ENCODE measurements around the gene PCNX3. TPM values are rescaled to one million over a fixed set of nuclear protein-coding genes. Genes with fewer than 3 reads are reported as not detected.

The PCNX3 gene
- total RNA-seq, 2 donors from 2014 or later: 48.1 to 57.3 TPM

GRCh38 chr11:65642014-65642671 is 26.6 kb downstream of the PCNX3 start:
- Mint-ChIP-seq H3K27ac (peak overlapping the region; percentile 35), H3K9me3 (no peaks in the 10 kb centered on the region), H3K36me3 (ENCODE audit: low read depth) (no peaks in the 10 kb centered on the region), H3K4me1 (peaks cover 16% of the 10 kb centered on the region), H3K4me3 (peak overlapping the region; percentile 49), H3K27me3 (ENCODE audit: insufficient read depth) (peaks cover 24% of the 10 kb centered on the region)
- 92 to 94% methylated on average over 32 to 49 of the region's 49 CpGs for WGBS, 2 experiments (ENCODE audit: insufficient coverage in 1 of 2, insufficient read length in 1 of 2)
- TF ChIP-seq CTCF (conservative IDR thresholded peaks at IDR 0.05): no peak
- no peak overlapping the region for H3K4me3 ChIP-seq (ENCODE audit: low read length)
- H3K9me3 ChIP-seq (ENCODE audit: control insufficient read depth, low read length): no peaks in the 10 kb centered on the region
- no peak overlapping the region for H3K27ac ChIP-seq (ENCODE audit: low read depth, low read length)
- H3K4me1 ChIP-seq (ENCODE audit: control insufficient read depth, insufficient read depth, low read length): no peaks in the 10 kb centered on the region
- H3K27me3 ChIP-seq (ENCODE audit: control insufficient read depth, insufficient read depth, low read length, poor library complexity, severe bottlenecking): no peaks in the 10 kb centered on the region
- H3K36me3 ChIP-seq (ENCODE audit: control insufficient read depth, insufficient read depth, low read length): peaks cover under 1% of the 10 kb centered on the region
- peak; percentile 93 for DNase-seq
- no peak overlapping the region for H3K9ac ChIP-seq (ENCODE audit: extremely low read depth, low read length, poor library complexity, severe bottlenecking)

- no peak overlapping the region for H3K27ac Mint-ChIP-seq
- H3K27me3 Mint-ChIP-seq (ENCODE audit: insufficient read depth): peaks cover 30% of the 10 kb centered on the region
- no peaks in the 10 kb centered on the region for H3K9me3 Mint-ChIP-seq
- H3K4me3 Mint-ChIP-seq: no peak overlapping the region
- WGBS, 2 experiments (ENCODE audit: insufficient coverage in 1 of 2, insufficient read length in 1 of 2): 75 to 87% methylated on average over 6 of the region's 6 CpGs
- Histone ChIP-seq H3K36me3 (ENCODE audit: control insufficient read depth, insufficient read depth, low read length) (peaks cover 3% of the 10 kb centered on the region), H3K9ac (ENCODE audit: extremely low read depth, low read length, poor library complexity, severe bottlenecking) (no peak overlapping the region), H3K27ac (ENCODE audit: low read depth, low read length) (peak overlapping the region; percentile 11), H3K4me3 (ENCODE audit: low read length) (no peak overlapping the region), H3K4me1 (ENCODE audit: control insufficient read depth, insufficient read depth, low read length) (no peaks in the 10 kb centered on the region), H3K27me3 (ENCODE audit: control insufficient read depth, insufficient read depth, low read length, poor library complexity, severe bottlenecking) (no peaks in the 10 kb centered on the region), H3K9me3 (ENCODE audit: control insufficient read depth, low read length) (no peaks in the 10 kb centered on the region)
- no peak for TF ChIP-seq CTCF (conservative IDR thresholded peaks at IDR 0.05)
- H3K4me1 Mint-ChIP-seq: peaks cover 6% of the 10 kb centered on the region
- no peaks in the 10 kb centered on the region for H3K36me3 Mint-ChIP-seq (ENCODE audit: low read depth)
- DNase-seq: peak; percentile 79
Observed at GRCh38 chr11:65643971-65644370, 28.4 kb downstream of the PCNX3 start.

GRCh38 chr11:65644837-65645236 is 29.3 kb downstream of the PCNX3 start:
- Histone ChIP-seq H3K27me3 (ENCODE audit: control insufficient read depth, insufficient read depth, low read length, poor library complexity, severe bottlenecking) (no peaks in the 10 kb centered on the region), H3K4me1 (ENCODE audit: control insufficient read depth, insufficient read depth, low read length) (no peaks in the 10 kb centered on the region), H3K9ac (ENCODE audit: extremely low read depth, low read length, poor library complexity, severe bottlenecking) (no peak overlapping the region), H3K4me3 (ENCODE audit: low read length) (no peak overlapping the region), H3K36me3 (ENCODE audit: control insufficient read depth, insufficient read depth, low read length) (peaks cover 10% of the 10 kb centered on the region), H3K9me3 (ENCODE audit: control insufficient read depth, low read length) (no peaks in the 10 kb centered on the region), H3K27ac (ENCODE audit: low read depth, low read length) (no peak overlapping the region)
- peaks cover 6% of the 10 kb centered on the region for H3K4me1 Mint-ChIP-seq
- H3K9me3 Mint-ChIP-seq: no peaks in the 10 kb centered on the region
- peaks cover 30% of the 10 kb centered on the region for H3K27me3 Mint-ChIP-seq (ENCODE audit: insufficient read depth)
- H3K4me3 Mint-ChIP-seq: no peak overlapping the region
- whole genome bisulfite sequencing, 2 experiments (ENCODE audit: insufficient coverage in 1 of 2, insufficient read length in 1 of 2): 94 to 100% methylated on average over 5 to 11 of the region's 11 CpGs
- no peak for DNase-seq
- H3K27ac Mint-ChIP-seq: no peak overlapping the region
- no peaks in the 10 kb centered on the region for H3K36me3 Mint-ChIP-seq (ENCODE audit: low read depth)
- no peak for TF ChIP-seq CTCF (conservative IDR thresholded peaks at IDR 0.05)

Data from endodermal cell (in vitro differentiated cells).